22Rv1 (cell line): Measurements from ENCODE around the gene APOC1.
"Not testable (repeated sequence)": the region's sequence is repeated elsewhere in the genome, so short reads cannot be mapped to it uniquely, and the experiment has no call there.

Experiments used
- H3K27ac ChIP-seq: fragments of 450-650 bp; 2 replicates; pipeline ENCODE4 v1.5.1; 2017
- ZFX ChIP-seq: fragments of 450-650 bp; IDR thresholded peaks from 2 replicates; pipeline ENCODE4 v1.6.1; 2017; ENCODE audit warnings: antibody characterized with exemption, borderline replicate concordance
- TF ChIP-seq, protein P1 (sequence below): fragments of 450-650 bp; IDR thresholded peaks from 2 replicates; pipeline ENCODE4 v1.5.1; 2017; ENCODE audit warnings: mild to moderate bottlenecking

APOC1 gene

DNA sequence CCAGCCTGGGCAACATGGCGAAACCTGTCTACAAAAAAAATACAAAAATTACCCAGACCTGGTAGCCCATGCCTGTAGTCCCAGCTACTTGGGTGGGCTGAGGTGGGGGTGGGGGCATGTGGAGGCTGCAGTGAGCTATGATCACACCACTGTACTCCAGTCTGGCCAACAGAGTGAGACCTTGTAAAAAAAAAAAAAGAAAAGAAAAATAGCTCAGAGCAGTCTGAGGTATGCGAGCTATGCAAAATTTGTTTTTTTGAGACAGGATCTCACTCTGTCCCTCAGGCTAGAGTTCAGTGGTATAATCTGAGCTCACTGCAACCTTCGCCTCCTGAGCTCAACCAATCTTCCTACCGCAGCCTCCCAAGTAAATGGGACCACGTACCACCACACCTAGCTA, 30.5 kb upstream of the APOC1 start:
- no peak overlapping the region for H3K27ac ChIP-seq
- TF ChIP-seq, protein P1, sequence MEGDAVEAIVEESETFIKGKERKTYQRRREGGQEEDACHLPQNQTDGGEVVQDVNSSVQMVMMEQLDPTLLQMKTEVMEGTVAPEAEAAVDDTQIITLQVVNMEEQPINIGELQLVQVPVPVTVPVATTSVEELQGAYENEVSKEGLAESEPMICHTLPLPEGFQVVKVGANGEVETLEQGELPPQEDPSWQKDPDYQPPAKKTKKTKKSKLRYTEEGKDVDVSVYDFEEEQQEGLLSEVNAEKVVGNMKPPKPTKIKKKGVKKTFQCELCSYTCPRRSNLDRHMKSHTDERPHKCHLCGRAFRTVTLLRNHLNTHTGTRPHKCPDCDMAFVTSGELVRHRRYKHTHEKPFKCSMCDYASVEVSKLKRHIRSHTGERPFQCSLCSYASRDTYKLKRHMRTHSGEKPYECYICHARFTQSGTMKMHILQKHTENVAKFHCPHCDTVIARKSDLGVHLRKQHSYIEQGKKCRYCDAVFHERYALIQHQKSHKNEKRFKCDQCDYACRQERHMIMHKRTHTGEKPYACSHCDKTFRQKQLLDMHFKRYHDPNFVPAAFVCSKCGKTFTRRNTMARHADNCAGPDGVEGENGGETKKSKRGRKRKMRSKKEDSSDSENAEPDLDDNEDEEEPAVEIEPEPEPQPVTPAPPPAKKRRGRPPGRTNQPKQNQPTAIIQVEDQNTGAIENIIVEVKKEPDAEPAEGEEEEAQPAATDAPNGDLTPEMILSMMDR = no peak
- no peak for TF ChIP-seq ZFX

DNA sequence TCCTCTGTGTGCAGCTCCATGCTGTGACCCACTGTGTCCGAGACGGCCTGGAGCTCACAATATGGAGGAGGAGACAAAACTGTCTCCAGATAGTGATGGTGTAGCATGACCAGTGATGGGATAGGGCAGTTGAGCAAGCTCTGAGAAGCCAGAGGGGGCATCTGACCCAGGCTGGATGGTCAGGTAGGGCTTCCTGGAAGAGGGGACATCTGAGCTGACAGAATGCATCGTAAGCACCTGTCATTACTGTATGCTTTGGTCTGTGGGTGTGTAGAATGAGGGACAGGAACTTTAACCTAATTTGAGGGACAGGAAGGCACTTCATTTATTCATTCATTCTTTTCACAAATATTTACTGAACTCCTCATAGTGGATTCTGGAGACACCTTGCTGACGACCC, 29.8 kb upstream of the APOC1 start:
- TF ChIP-seq, protein P1 = no peak
- no peak for TF ChIP-seq ZFX
- no peak overlapping the region for H3K27ac ChIP-seq

DNA sequence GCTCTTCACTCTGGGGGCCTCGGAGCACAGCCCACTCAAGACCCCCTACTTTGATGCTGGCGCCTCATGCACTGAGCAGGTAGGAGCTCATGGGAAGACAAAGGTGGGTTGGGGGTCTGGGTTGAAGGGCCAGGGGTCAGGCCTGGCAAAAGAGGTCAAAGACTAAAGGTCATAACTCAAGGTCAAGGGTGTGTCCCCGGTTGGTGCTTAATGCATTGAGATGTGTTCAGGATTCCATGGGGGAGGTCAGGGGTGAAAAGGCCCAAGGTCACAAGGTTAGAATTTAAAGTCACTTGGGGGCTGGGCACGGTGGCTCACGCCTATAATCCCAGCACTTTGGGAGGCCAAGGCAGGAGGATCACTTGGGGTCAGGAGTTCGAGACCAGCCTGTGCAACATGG, 28.3 kb upstream of the APOC1 start:
- no peak overlapping the region for H3K27ac ChIP-seq
- TF ChIP-seq ZFX = no peak
- TF ChIP-seq, protein P1 = no peak

DNA sequence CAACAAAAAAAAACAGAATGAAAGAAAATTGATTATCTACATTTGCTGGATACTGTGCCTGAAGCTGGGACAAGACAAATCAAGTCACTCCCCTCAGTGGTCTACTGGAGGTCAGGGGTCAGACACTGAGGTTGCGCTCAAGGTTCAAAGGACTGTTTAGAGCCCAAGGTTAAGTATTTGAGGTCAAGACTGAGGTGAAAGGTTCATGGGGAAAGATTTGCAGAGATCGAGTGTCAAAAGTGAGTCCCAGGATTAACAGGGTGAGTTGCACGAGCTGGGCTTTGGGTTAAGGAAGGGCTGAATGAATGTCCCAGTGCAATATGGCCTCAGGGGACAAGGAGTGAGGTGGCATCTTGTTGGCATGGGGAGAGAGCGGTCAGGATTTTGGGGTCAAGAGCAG, 26.8 kb upstream of the APOC1 start:
- H3K27ac ChIP-seq = no peak overlapping the region
- TF ChIP-seq, protein P1 = no peak
- TF ChIP-seq ZFX = no peak

DNA sequence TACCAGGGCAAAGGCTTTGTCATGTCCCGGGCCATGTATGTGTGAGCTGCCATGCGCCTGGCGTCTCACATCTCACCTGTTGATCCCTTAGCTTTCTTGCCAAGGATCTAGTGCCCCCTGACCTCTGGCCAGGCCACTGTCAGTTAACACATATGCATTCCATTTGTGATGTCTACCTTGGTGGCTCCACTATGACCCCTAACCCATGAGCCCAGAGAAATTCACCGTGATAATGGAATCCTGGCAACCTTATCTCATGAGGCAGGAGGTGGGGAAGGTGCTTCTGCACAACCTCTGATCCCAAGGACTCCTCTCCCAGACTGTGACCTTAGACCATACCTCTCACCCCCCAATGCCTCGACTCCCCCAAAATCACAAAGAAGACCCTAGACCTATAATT, 26.1 kb upstream of the APOC1 start:
- H3K27ac ChIP-seq = not testable (repeated sequence)

- H3K27ac ChIP-seq = peak overlapping the region; percentile 95
- TF ChIP-seq, protein P1 = no peak; the same call in 1 of the 2 replicates
- no peak for TF ChIP-seq ZFX
These were observed 24.5 kb upstream of the APOC1 start for GRCh38 chr19:44889830-44890365.

GRCh38 chr19:44890366-44891015, 23.9 kb upstream of the APOC1 start:
- peak overlapping the region; percentile 95 for H3K27ac ChIP-seq
- TF ChIP-seq, protein P1 = no peak
- TF ChIP-seq ZFX = no peak
